ENCODE data around the gene ZC3H12C.

The ZC3H12C gene

GRCh38 chr11:110098645-110099044 lies 5.5 kb downstream of the ZC3H12C start:
- no peak for DNase-seq (ENCODE audit: low spot score)

- DNase-seq (ENCODE audit: low spot score), result no peak
These were observed 7.5 kb downstream of the ZC3H12C start for GRCh38 chr11:110100476-110101240.

- DNase-seq (ENCODE audit: low spot score), result no peak
These were observed 13.6 kb downstream of the ZC3H12C start for GRCh38 chr11:110106713-110107274.

GRCh38 chr11:110110854-110111253 lies 17.7 kb downstream of the ZC3H12C start:
- DNase-seq (ENCODE audit: low spot score), result no peak

- no peak for DNase-seq (ENCODE audit: low spot score)
These were observed 19.3 kb downstream of the ZC3H12C start for GRCh38 chr11:110112457-110112856.

GRCh38 chr11:110113505-110113904 lies 20.3 kb downstream of the ZC3H12C start:
- no peak for DNase-seq (ENCODE audit: low spot score)

- DNase-seq (ENCODE audit: low spot score), result no peak
These were observed 20.8 kb downstream of the ZC3H12C start for GRCh38 chr11:110113973-110114372.

- no peak for DNase-seq (ENCODE audit: low spot score)
These were observed 26.1 kb downstream of the ZC3H12C start for GRCh38 chr11:110119317-110119716.

GRCh38 chr11:110121204-110121603 lies 28.0 kb downstream of the ZC3H12C start:
- no peak for DNase-seq (ENCODE audit: low spot score)

GRCh38 chr11:110123003-110123402 lies 29.8 kb downstream of the ZC3H12C start:
- no peak for DNase-seq (ENCODE audit: low spot score)

GRCh38 chr11:110124605-110125004 lies 31.4 kb downstream of the ZC3H12C start:
- DNase-seq (ENCODE audit: low spot score), result no peak

- DNase-seq (ENCODE audit: low spot score), result no peak
These were observed 32.4 kb downstream of the ZC3H12C start for GRCh38 chr11:110125632-110126031.

GRCh38 chr11:110126936-110127335 lies 33.7 kb downstream of the ZC3H12C start:
- no peak for DNase-seq (ENCODE audit: low spot score)

GRCh38 chr11:110128161-110128560 lies 35.0 kb downstream of the ZC3H12C start:
- DNase-seq (ENCODE audit: low spot score), result no peak

GRCh38 chr11:110130642-110131238 lies 37.5 kb downstream of the ZC3H12C start:
- DNase-seq (ENCODE audit: low spot score), result peak; percentile 60

GRCh38 chr11:110131386-110132123 lies 38.4 kb downstream of the ZC3H12C start:
- no peak for DNase-seq (ENCODE audit: low spot score)

GRCh38 chr11:110133160-110133559 lies 40.0 kb downstream of the ZC3H12C start:
- DNase-seq (ENCODE audit: low spot score), result no peak

- DNase-seq (ENCODE audit: low spot score), result peak; percentile 67
These were observed 40.9 kb downstream of the ZC3H12C start for GRCh38 chr11:110134110-110134509.

- no peak for DNase-seq (ENCODE audit: low spot score)
These were observed 48.6 kb downstream of the ZC3H12C start for GRCh38 chr11:110141812-110142211.

- DNase-seq (ENCODE audit: low spot score), result no peak
These were observed 54.9 kb downstream of the ZC3H12C start for GRCh38 chr11:110147962-110148709.

- no peak for DNase-seq (ENCODE audit: low spot score)
These were observed 55.9 kb downstream of the ZC3H12C start for GRCh38 chr11:110148775-110149744.

All from putamen (tissue), 1 donor.